Liver (tissue), 9 donors: ENCODE measurements around the gene ASPSCR1. TPM values are rescaled to one million over a fixed set of nuclear protein-coding genes. Genes with fewer than 3 reads are reported as not detected.

Source experiments
- DNase-seq: peaks from one replicate; pipeline ENCODE4 v3.0.0-alpha.2; 2017; ENCODE audit warnings: low spot score
- H3K27ac ChIP-seq, 2 donors: one replicate each; pipeline ENCODE4 v1.7.0; 2013; ENCODE audit warnings: inconsistent platforms in 2 of 2, low read length in 2 of 2, control low read depth in 1 of 2, low read depth in 1 of 2, mild to moderate bottlenecking in 1 of 2
- H3K27me3 ChIP-seq, 4 donors: one replicate each; pipeline versions ENCODE4 v1.6.1 to v1.7.0; 2013; ENCODE audit warnings: low read length in 3 of 4, inconsistent platforms in 1 of 4, mild to moderate bottlenecking in 1 of 4, moderate library complexity in 1 of 4; ENCODE audit not compliant: control insufficient read depth in 4 of 4, insufficient read depth in 4 of 4
- H3K36me3 ChIP-seq, 4 donors: one replicate each; pipeline versions ENCODE4 v1.6.1 to v1.7.0; 2013; ENCODE audit warnings: low read length in 3 of 4, mild to moderate bottlenecking in 3 of 4, low read depth in 1 of 4, moderate library complexity in 1 of 4; ENCODE audit not compliant: control insufficient read depth in 4 of 4, insufficient read depth in 3 of 4
- H3K4me1 ChIP-seq, 4 donors: one replicate each; pipeline versions ENCODE4 v1.6.1 to v1.7.0; 2013; ENCODE audit warnings: low read length in 3 of 4, mild to moderate bottlenecking in 3 of 4, moderate library complexity in 1 of 4; ENCODE audit not compliant: control insufficient read depth in 4 of 4, insufficient read depth in 4 of 4
- H3K4me3 ChIP-seq, 3 donors: one replicate each; pipeline versions ENCODE4 v1.6.1 to v1.7.0; 2013; ENCODE audit warnings: low read length in 3 of 3, control low read depth in 1 of 3, low read depth in 1 of 3, mild to moderate bottlenecking in 1 of 3
- H3K9ac ChIP-seq, 2 donors: one replicate each; pipeline ENCODE4 v1.7.0; 2013; ENCODE audit warnings: low read length in 2 of 2, mild to moderate bottlenecking in 2 of 2, moderate library complexity in 2 of 2, control low read depth in 1 of 2, low read depth in 1 of 2
- H3K9me3 ChIP-seq, 4 donors: one replicate each; pipeline versions ENCODE4 v1.6.1 to v1.7.0; 2013; ENCODE audit warnings: low read length in 3 of 4; ENCODE audit not compliant: control insufficient read depth in 4 of 4
- CTCF ChIP-seq: fragments of 150-350 bp; IDR thresholded peaks from 2 replicates; pipeline ENCODE4 v1.5.1; 2017; ENCODE audit warnings: improper control_type of control experiment, low read depth, low read length; ENCODE audit not compliant: missing input control
- FOXA2 ChIP-seq: IDR thresholded peaks from 2 replicates; pipeline ENCODE4 v1.6.1; 2016; ENCODE audit warnings: antibody characterized with exemption
- GABPA ChIP-seq, 2 donors: IDR thresholded peaks in 1 of 2; conservative IDR thresholded peaks in 1 of 2; 2 replicates each; pipeline ENCODE4 v1.6.1; 2016; ENCODE audit warnings: antibody characterized with exemption in 2 of 2, mild to moderate bottlenecking in 1 of 2, moderate library complexity in 1 of 2
- HNF4A ChIP-seq, 2 donors: conservative IDR thresholded peaks; 2 replicates each; pipeline ENCODE4 v1.6.1; 2016; ENCODE audit warnings: antibody characterized with exemption in 2 of 2, mild to moderate bottlenecking in 2 of 2
- JUND ChIP-seq, 2 donors: IDR thresholded peaks; 2 replicates each; pipeline ENCODE4 v1.6.1; 2016; ENCODE audit warnings: antibody characterized with exemption in 2 of 2
- REST ChIP-seq: IDR thresholded peaks from 2 replicates; pipeline ENCODE4 v1.6.1; 2016; ENCODE audit warnings: antibody characterized with exemption, mild to moderate bottlenecking
- RXRA ChIP-seq, 2 donors: IDR thresholded peaks; 2 replicates each; pipeline ENCODE4 v1.6.1; 2017 to 2018; ENCODE audit warnings: antibody characterized with exemption in 2 of 2, mild to moderate bottlenecking in 1 of 2
- ZBTB33 ChIP-seq: IDR thresholded peaks from 2 replicates; pipeline ENCODE4 v1.6.1; 2016; ENCODE audit warnings: antibody characterized with exemption
- WGBS: extraction: QIAGEN DNeasy Blood & Tissue Kit; methylation state at CpG from one replicate; pipeline ENCODE4 v1.1.7; 2013; 5-methylcytosine and 5-hydroxymethylcytosine counted together
- polyA plus RNA-seq, 2 donors: library from polyadenylated mRNA; stranded (reverse) in 1 of 2; unstranded in 1 of 2; fragments of 200-250 nt in 1 of 2; fragments of >200 nt in 1 of 2; fragmentation: Nextera tagmentation in 1 of 2; extraction: Ambion mirVana in 1 of 2; gene quantifications; one replicate each; pipeline versions ENCODE4 v1.2.1 to v1.2.3, GENCODE V29; 2013 to 2015
- total RNA-seq, 2 donors: library from RNA; depleted of rRNA; stranded (reverse); fragments of >200 nt; gene quantifications; one replicate each; pipeline ENCODE4 v1.2.3, GENCODE V29; 2014
- donor health status: healthy.
- donor health status: healthy.
- donor health status: healthy.
- donor health status: healthy.
- donor health status: healthy.

Gene ASPSCR1
- total and polyA plus RNA-seq, 4 donors: 17.8 to 26.2 (median 20.4) TPM

GRCh38 chr17:82035488-82035887, 58.1 kb downstream of the ASPSCR1 start (continued):
- no peak for TF ChIP-seq ZBTB33
- no peak for TF ChIP-seq JUND (IDR thresholded peaks at IDR 0.05)
- no peak for TF ChIP-seq CTCF

GRCh38 chr17:82035956-82036633, 58.7 kb downstream of the ASPSCR1 start:
- H3K9ac ChIP-seq: peak overlapping the region; percentile 70 to 96
- 38% methylated on average over 20 of the region's 20 CpGs for WGBS
- peak overlapping the region; percentile 40 to 90 (median 70) for H3K4me3 ChIP-seq
- H3K27ac ChIP-seq: peak overlapping the region; percentile 90 to 99
- H3K4me1 ChIP-seq: peaks cover 18 to 64% (median 41%) of the 10 kb centered on the region in 4 donors
- H3K36me3 ChIP-seq: peaks cover 0 to 5% (median 1%) of the 10 kb centered on the region in 4 donors
- H3K27me3 ChIP-seq: no peaks in the 10 kb centered on the region
- no peak for DNase-seq
- H3K9me3 ChIP-seq: no peaks in the 10 kb centered on the region
- TF ChIP-seq HNF4A (conservative IDR thresholded peaks at IDR 0.05): no peak
- TF ChIP-seq FOXA2: no peak
- no peak for TF ChIP-seq GABPA (IDR thresholded peaks at IDR 0.05 in 1 of 2, conservative IDR thresholded peaks at IDR 0.05 in 1 of 2)

GRCh38 chr17:82036634-82037091, 59.2 kb downstream of the ASPSCR1 start:
- H3K27ac ChIP-seq: peak overlapping the region; percentile 90 to 99
- DNase-seq: no peak
- no peaks in the 10 kb centered on the region for H3K9me3 ChIP-seq
- H3K4me1 ChIP-seq: peaks cover 18 to 67% (median 44%) of the 10 kb centered on the region in 4 donors
- 13% methylated on average over 23 of the region's 23 CpGs for WGBS
- H3K27me3 ChIP-seq: no peaks in the 10 kb centered on the region
- peaks cover 0 to 5% (median 1%) of the 10 kb centered on the region in 4 donors for H3K36me3 ChIP-seq
- H3K4me3 ChIP-seq: peak overlapping the region; percentile 40 to 90 (median 70)
- TF ChIP-seq RXRA (IDR thresholded peaks at IDR 0.05) (peak in 1 of 2 donors; percentile 10), ZBTB33 (no peak), REST (no peak)
- peak overlapping the region; percentile 70 to 96 for H3K9ac ChIP-seq
